Measurements from ENCODE around the gene FTCD.
"Not testable (repeated sequence)": the region's sequence is repeated elsewhere in the genome, so short reads cannot be mapped to it uniquely, and the experiment has no call there.

The FTCD gene

DNA sequence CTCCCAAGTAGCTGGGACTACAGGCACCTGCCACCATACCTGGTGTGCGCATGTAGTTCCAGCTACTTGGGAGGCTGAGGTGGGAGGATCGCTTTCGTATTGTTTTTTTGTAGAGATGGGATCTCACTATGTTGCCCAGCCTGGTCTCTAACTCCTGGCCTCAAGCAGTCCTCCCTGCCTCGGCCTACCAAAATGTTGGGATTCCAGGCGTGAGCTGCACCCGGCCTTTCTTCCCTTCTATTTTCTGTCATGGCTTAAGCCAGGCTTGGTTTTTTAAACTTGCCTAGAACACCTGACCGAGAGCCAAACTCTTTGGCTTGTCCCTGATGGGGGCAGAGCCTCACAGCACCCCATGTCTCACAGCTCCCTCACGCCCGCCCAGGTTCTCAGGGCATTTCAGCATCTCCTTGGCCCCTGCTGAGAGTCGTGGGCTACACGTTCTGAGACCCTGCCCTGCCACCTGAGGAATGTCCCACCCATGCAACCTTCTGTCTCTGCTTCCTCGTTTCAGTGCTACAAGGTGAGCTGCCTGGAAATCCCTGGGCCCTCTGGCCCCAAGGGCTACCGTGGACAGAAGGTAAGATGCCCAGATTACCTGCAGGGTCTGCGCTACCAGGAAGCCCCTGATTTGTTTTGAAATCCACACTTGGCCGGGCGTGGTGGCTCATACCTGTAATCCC, 41.7 kb downstream of the FTCD start:
- Histone ChIP-seq H3K4me1 (ENCODE audit: control insufficient read depth, insufficient read depth, low read length) (peaks cover 36% of the 10 kb centered on the region), H3K36me3 (ENCODE audit: control insufficient read depth, insufficient read depth, low read length, severe bottlenecking) (peaks cover 92% of the 10 kb centered on the region), H3K4me3 (ENCODE audit: low read length) (no peak overlapping the region), H3K9me3 (ENCODE audit: control insufficient read depth, low read length) (peaks cover 8% of the 10 kb centered on the region), H3K9ac (ENCODE audit: low read length) (no peak overlapping the region), H3K27me3 (replicated peaks; ENCODE audit: control insufficient read depth, insufficient read depth, low read length) (no peaks in the 10 kb centered on the region)
- no peak for DNase-seq (ENCODE audit: low read depth)

DNA sequence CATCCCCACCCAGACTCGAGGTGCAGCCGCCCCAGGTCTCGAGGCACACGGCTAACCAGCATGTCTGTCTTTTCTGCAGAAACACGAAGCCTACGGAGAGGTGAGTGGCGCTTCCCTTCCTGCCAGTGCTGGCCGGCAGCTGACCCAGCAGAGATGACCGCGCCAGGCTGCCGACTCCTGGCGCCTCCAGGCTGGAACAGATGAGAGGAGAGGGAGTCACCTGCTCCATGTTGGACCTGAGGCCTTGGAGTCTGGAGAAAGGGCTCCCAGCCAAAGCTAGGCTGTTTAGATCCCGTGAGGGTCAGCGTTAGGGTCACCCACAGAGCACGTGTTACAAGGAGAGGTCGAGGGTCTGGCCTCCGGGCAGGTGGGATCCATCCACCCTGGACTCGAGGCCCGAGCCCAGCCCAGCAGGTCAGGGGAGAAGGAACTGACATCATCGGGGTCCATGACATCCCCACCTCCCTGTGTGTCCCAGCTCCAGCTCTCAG, 42.6 kb downstream of the FTCD start:
- no peaks in the 10 kb centered on the region for H3K27me3 ChIP-seq (replicated peaks; ENCODE audit: control insufficient read depth, insufficient read depth, low read length)
- H3K36me3 ChIP-seq (ENCODE audit: control insufficient read depth, insufficient read depth, low read length, severe bottlenecking) = peaks cover 92% of the 10 kb centered on the region
- no peak for DNase-seq (ENCODE audit: low read depth)
- H3K4me3 ChIP-seq (ENCODE audit: low read length) = no peak overlapping the region
- H3K9me3 ChIP-seq (ENCODE audit: control insufficient read depth, low read length) = peaks cover 8% of the 10 kb centered on the region
- H3K4me1 ChIP-seq (ENCODE audit: control insufficient read depth, insufficient read depth, low read length) = peaks cover 40% of the 10 kb centered on the region
- H3K9ac ChIP-seq (ENCODE audit: low read length) = no peak overlapping the region

DNA sequence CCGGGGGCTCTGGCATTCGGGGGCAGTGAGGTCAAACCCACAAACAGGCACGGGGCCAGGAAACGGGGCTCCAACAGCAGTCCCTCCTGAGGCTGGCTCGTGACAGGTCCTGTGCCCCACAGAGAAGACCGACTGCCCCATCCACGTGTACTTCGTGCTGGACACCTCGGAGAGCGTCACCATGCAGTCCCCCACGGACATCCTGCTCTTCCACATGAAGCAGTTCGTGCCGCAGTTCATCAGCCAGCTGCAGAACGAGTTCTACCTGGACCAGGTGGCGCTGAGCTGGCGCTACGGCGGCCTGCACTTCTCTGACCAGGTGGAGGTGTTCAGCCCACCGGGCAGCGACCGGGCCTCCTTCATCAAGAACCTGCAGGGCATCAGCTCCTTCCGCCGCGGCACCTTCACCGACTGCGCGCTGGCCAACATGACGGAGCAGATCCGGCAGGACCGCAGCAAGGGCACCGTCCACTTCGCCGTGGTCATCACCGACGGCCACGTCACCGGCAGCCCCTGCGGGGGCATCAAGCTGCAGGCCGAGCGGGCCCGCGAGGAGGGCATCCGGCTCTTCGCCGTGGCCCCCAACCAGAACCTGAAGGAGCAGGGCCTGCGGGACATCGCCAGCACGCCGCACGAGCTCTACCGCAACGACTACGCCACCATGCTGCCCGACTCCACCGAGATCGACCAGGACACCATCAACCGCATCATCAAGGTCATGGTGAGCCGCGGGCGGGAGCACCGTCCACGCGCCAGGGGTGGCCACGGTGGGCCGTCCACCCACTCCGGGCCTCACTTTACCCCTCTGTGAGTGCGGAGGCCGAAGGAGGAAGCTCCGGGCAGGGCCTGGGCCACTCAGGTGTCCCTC, 43.3 kb downstream of the FTCD start:
- Histone ChIP-seq H3K9me3 (ENCODE audit: control insufficient read depth, low read length) (peaks cover 8% of the 10 kb centered on the region), H3K9ac (ENCODE audit: low read length) (no peak overlapping the region), H3K27me3 (replicated peaks; ENCODE audit: control insufficient read depth, insufficient read depth, low read length) (no peaks in the 10 kb centered on the region), H3K36me3 (ENCODE audit: control insufficient read depth, insufficient read depth, low read length, severe bottlenecking) (peaks cover 92% of the 10 kb centered on the region), H3K4me3 (ENCODE audit: low read length) (no peak overlapping the region), H3K4me1 (ENCODE audit: control insufficient read depth, insufficient read depth, low read length) (peaks cover 38% of the 10 kb centered on the region)
- DNase-seq (ENCODE audit: low read depth) = no peak

DNA sequence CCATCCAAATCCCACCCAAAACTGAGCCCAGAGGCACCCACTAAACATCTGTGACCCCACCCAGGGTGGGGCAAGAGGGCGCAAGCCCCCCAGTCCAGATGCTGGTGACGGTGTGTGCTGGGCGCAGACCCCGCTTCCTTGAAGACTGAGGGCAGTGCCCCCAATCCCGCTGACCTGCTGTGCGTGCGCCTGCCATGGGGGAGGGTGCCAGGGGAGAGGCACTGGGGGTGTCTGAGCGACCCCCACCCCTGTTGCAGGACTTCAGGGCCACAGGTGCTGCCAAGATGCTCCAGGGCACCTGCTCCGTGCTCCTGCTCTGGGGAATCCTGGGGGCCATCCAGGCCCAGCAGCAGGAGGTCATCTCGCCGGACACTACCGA, 44.2 kb downstream of the FTCD start:
- peaks cover 92% of the 10 kb centered on the region for H3K36me3 ChIP-seq (ENCODE audit: control insufficient read depth, insufficient read depth, low read length, severe bottlenecking)
- no peaks in the 10 kb centered on the region for H3K27me3 ChIP-seq (replicated peaks; ENCODE audit: control insufficient read depth, insufficient read depth, low read length)
- H3K4me1 ChIP-seq (ENCODE audit: control insufficient read depth, insufficient read depth, low read length) = peaks cover 36% of the 10 kb centered on the region
- no peak overlapping the region for H3K4me3 ChIP-seq (ENCODE audit: low read length)
- H3K9me3 ChIP-seq (ENCODE audit: control insufficient read depth, low read length) = peaks cover 8% of the 10 kb centered on the region
- peak overlapping the region; percentile 55 for H3K9ac ChIP-seq (ENCODE audit: low read length)
- DNase-seq (ENCODE audit: low read depth) = no peak

DNA sequence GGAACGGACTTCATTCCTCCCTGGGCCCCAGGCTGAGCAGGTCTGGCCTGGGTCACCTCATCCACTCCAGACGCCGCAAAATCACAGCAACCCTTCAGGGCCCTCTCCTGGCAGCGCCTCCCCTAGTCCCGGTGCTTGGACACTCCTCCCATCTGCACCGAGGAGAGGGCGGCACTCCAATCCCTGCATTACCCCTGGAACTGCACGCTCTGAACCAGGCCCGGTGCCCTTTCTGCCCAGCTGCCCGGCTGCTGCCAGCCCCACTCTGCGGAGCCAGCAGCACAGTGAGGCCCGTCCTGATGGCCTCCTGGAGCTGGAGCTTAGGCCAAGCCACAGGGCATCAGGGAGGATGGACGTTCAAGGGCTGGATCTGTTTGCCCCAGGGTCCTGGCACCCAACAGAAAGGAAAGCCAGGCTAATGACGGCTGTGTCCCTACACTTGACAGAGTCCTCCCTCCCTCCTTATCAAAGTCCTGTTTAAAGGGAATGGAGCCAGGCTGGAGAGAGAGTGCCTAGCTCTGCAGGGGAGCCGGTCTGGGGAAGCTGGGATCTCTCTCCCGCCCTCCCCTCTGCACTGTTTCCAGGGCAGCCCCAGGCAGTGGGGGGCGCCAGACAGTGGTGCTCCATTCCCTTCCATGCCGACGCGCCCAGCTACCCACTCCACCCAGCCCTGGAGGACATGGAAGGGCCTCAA, 44.7 kb downstream of the FTCD start:
- peaks cover 37% of the 10 kb centered on the region for H3K4me1 ChIP-seq (ENCODE audit: control insufficient read depth, insufficient read depth, low read length)
- no peak for DNase-seq (ENCODE audit: low read depth)
- peak overlapping the region; percentile 55 for H3K9ac ChIP-seq (ENCODE audit: low read length)
- peaks cover 10% of the 10 kb centered on the region for H3K9me3 ChIP-seq (ENCODE audit: control insufficient read depth, low read length)
- H3K36me3 ChIP-seq (ENCODE audit: control insufficient read depth, insufficient read depth, low read length, severe bottlenecking) = peaks cover 92% of the 10 kb centered on the region
- no peaks in the 10 kb centered on the region for H3K27me3 ChIP-seq (replicated peaks; ENCODE audit: control insufficient read depth, insufficient read depth, low read length)
- H3K4me3 ChIP-seq (ENCODE audit: low read length) = no peak overlapping the region

DNA sequence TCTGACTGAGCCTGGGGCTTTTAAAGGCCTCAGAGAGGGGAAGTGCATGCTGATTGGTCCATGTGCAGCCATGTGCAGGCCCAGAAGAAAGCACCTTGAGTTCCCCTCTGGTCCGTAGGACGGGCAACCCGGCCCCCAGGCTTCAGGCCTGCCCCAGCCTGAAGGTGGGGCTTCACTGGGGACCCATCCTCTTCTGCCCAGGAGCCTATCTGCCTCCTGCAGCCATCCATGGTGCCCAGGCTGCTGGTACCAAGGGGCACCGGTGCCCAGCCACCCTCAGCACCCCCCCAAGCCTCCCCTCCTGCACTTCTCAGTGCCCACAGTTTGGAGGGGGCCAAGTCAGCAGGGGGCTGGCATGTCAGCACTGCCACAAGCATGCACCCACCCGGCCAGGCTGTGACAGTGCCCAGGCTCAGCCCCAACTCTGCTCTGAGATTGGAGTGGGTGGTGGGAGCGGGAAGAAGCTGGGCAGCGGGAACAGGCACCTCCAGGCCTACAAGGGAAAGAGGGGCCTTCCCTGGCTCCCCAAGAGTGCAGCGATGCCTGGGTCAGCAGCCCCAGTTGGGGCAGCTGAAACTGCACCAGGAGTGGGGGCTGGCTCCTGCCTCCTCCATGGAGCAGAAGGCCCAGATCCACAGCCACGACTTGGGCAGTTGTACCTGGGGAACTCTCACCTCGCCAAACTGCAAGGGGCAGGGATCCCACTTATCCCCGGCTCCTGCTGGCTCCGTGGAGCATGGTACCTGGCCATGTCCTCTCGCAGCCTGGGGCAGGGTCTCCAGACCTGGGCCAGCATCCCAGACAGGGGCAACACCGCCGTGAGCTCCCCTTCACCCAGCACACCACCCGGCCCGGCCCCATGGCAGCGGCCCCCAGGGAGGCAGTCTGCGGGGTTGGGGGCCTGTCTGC, 45.8 kb downstream of the FTCD start:
- Histone ChIP-seq H3K9ac (ENCODE audit: low read length) (peak overlapping the region; percentile 55), H3K4me1 (ENCODE audit: control insufficient read depth, insufficient read depth, low read length) (peaks cover 47% of the 10 kb centered on the region), H3K36me3 (ENCODE audit: control insufficient read depth, insufficient read depth, low read length, severe bottlenecking) (peaks cover 88% of the 10 kb centered on the region), H3K27me3 (replicated peaks; ENCODE audit: control insufficient read depth, insufficient read depth, low read length) (no peaks in the 10 kb centered on the region), H3K9me3 (ENCODE audit: control insufficient read depth, low read length) (peaks cover 4% of the 10 kb centered on the region), H3K4me3 (ENCODE audit: low read length) (no peak overlapping the region)
- no peak for DNase-seq (ENCODE audit: low read depth)

DNA sequence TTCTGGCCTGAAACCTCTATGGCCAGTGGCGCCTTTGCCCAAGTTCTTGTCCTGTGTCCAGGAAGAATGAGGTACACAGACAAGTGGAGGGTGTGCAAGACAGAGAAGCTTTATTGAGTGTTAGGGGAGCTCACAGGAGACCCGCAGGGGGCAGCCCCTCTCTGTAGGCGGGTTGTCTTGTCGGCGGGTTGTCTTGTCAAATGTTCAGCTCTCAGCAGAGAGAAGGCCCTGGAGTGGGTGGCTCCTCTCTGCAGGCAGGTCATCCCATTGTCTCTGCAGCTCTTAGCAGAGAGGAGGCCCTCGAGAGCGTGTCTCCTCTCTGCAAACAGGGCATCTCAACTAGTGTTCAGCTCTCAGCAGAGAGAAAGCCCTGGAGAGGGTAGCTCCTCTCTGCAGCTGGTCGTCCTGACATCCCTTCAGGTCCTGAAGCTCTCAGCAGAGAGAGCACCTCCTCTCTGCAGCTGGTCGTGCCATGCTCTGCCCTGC, 46.5 kb downstream of the FTCD start:
- peaks cover 88% of the 10 kb centered on the region for H3K36me3 ChIP-seq (ENCODE audit: control insufficient read depth, insufficient read depth, low read length, severe bottlenecking)
- peak overlapping the region; percentile 55 for H3K9ac ChIP-seq (ENCODE audit: low read length)
- no peaks in the 10 kb centered on the region for H3K27me3 ChIP-seq (replicated peaks; ENCODE audit: control insufficient read depth, insufficient read depth, low read length)
- H3K9me3 ChIP-seq (ENCODE audit: control insufficient read depth, low read length) = peaks cover 3% of the 10 kb centered on the region
- no peak overlapping the region for H3K4me3 ChIP-seq (ENCODE audit: low read length)
- DNase-seq (ENCODE audit: low read depth) = no peak
- peaks cover 54% of the 10 kb centered on the region for H3K4me1 ChIP-seq (ENCODE audit: control insufficient read depth, insufficient read depth, low read length)

DNA sequence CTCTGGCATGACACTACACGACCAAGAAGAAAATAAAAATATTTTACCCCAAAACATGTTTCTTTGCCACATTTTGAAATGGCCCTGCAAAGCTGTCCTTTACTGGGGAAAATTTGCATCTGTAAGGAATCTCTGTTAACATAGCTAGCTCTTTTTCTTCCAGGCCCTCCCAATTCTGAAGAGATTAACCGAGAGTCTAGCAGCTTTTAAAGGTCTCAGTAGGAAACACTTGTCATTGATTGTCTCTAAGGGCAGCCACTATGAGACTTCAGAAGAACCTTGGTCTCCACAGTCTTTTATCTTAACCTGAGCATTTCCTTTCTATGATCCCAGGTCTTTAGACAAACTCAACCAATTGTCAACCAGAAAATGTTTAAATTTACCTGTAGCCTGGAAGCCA, 48.0 kb downstream of the FTCD start:
- Histone ChIP-seq H3K4me1 (ENCODE audit: control insufficient read depth, insufficient read depth, low read length) (peaks cover 63% of the 10 kb centered on the region), H3K36me3 (ENCODE audit: control insufficient read depth, insufficient read depth, low read length, severe bottlenecking) (peaks cover 73% of the 10 kb centered on the region)
- H3K27me3 ChIP-seq (replicated peaks; ENCODE audit: control insufficient read depth, insufficient read depth, low read length); H3K4me3 ChIP-seq (ENCODE audit: low read length); H3K9ac ChIP-seq (ENCODE audit: low read length); H3K9me3 ChIP-seq (ENCODE audit: control insufficient read depth, low read length); DNase-seq (ENCODE audit: low read depth): not testable (repeated sequence)

DNA sequence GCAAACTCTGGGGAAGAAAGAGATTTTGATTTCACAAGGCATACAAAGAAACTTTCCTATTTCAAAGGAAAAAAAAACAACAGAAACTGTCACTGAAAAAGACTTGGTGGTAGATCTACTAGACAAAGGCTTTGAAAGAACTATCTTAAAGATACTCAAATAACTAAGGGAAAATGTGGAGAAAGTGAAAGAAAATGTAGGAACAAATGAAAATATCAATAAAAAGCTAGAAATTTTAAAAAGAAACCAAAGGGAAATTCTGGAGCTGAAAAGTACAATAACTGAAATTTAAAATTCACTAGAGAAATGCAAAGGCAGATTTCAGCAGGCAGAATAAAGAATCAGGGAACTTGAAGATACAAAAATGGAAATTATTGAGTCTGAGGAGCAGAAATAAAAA, 51.3 kb downstream of the FTCD start:
- no peak for DNase-seq (ENCODE audit: low read depth)
- H3K4me3 ChIP-seq (ENCODE audit: low read length) = peak overlapping the region; percentile 92
- no peaks in the 10 kb centered on the region for H3K27me3 ChIP-seq (replicated peaks; ENCODE audit: control insufficient read depth, insufficient read depth, low read length)
- peak overlapping the region; percentile 99 for H3K9ac ChIP-seq (ENCODE audit: low read length)
- H3K36me3 ChIP-seq (ENCODE audit: control insufficient read depth, insufficient read depth, low read length, severe bottlenecking) = peaks cover 52% of the 10 kb centered on the region
- peaks cover 3% of the 10 kb centered on the region for H3K9me3 ChIP-seq (ENCODE audit: control insufficient read depth, low read length)
- peaks cover 61% of the 10 kb centered on the region for H3K4me1 ChIP-seq (ENCODE audit: control insufficient read depth, insufficient read depth, low read length)

DNA sequence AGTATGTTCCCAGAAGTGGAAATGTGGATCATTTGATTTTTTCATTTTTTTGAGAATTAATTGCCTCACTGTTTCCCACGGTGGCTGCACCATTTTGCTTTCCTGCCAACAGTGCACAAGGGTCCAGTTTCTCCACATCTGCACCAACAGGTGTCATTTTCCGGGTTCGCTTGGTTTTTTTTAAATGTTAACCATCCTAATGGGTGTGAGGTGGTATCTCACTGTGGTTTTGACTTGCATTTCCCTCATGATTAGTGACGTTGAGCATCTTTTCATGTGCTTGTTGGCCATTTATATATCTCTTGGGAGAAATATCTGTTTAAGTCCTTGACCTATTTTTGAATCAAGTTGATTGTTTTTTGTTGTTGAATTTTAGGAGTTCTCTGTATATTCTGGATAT, 54.5 kb downstream of the FTCD start:
- peak overlapping the region; percentile 92 for H3K4me3 ChIP-seq (ENCODE audit: low read length)
- no peak for DNase-seq (ENCODE audit: low read depth)
- H3K4me1 ChIP-seq (ENCODE audit: control insufficient read depth, insufficient read depth, low read length) = peaks cover 56% of the 10 kb centered on the region
- peaks cover 21% of the 10 kb centered on the region for H3K36me3 ChIP-seq (ENCODE audit: control insufficient read depth, insufficient read depth, low read length, severe bottlenecking)
- H3K9ac ChIP-seq (ENCODE audit: low read length) = peak overlapping the region; percentile 99
- H3K27me3 ChIP-seq (replicated peaks; ENCODE audit: control insufficient read depth, insufficient read depth, low read length) = no peaks in the 10 kb centered on the region
- H3K9me3 ChIP-seq (ENCODE audit: control insufficient read depth, low read length) = peaks cover 3% of the 10 kb centered on the region

Measured in adipocyte (in vitro differentiated cells).